Right renal pelvis (tissue), 4 donors: ENCODE results near the gene AKAP8L. TPM values are rescaled to one million over a fixed set of nuclear protein-coding genes. Genes with fewer than 3 reads are reported as not detected.
"Not testable (repeated sequence)": the region's sequence is repeated elsewhere in the genome, so short reads cannot be mapped to it uniquely, and the experiment has no call there.

ENCODE experiments used
- DNase-seq, 4 donors: peaks; one replicate each; pipeline ENCODE4 v3.0.0-alpha.2; 2013; ENCODE audit warnings: low read depth in 4 of 4, low spot score in 3 of 4, missing footprints in 1 of 4
- polyA plus RNA-seq, 4 donors: library from polyadenylated mRNA; unstranded; fragments of 120-200 nt; gene quantifications; one replicate each; pipeline ENCODE4 v1.2.1, GENCODE V29; 2013; ENCODE audit not compliant: insufficient read length in 4 of 4

The AKAP8L gene
- polyA plus RNA-seq, 4 donors, result 99.9 to 109 (median 106) TPM

DNA sequence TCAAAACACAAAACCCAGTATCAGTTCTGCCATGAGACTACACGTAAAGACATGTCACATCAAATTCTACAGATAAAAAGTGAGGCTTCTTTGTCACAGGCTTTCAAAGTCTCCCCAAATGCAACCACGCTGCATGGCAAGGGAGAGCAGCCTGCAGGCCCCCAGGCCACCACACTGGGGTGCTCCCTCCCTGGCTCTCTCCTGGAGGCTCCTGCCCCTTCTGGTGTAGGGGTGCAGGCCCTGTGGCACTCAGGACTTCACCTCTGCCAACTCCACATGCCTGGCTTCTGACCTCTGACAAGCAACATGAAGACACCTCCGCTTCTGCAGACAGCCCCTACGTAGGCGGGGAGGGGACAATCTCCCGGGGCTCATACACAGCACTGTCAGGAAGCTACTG lies 53.5 kb downstream of the AKAP8L start:
- DNase-seq, result no peak

DNA sequence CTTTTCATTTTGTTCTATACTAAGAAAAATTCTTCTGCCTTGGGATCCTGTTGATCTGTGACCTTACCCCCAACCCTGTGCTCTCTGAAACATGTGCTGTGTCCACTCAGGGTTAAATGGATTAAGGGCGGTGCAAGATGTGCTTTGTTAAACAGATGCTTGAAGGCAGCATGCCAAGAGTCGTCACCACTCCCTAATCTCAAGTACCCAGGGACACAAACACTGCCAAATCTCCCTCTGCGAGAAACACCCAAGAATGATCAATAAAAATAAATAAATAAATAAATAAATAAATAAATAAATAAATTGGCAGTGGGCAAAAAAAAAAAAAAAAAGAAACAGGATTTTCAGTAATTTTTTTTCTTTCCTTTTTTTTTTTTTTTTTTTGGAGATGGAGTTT lies 55.0 kb downstream of the AKAP8L start:
- DNase-seq, result not testable (repeated sequence)

DNA sequence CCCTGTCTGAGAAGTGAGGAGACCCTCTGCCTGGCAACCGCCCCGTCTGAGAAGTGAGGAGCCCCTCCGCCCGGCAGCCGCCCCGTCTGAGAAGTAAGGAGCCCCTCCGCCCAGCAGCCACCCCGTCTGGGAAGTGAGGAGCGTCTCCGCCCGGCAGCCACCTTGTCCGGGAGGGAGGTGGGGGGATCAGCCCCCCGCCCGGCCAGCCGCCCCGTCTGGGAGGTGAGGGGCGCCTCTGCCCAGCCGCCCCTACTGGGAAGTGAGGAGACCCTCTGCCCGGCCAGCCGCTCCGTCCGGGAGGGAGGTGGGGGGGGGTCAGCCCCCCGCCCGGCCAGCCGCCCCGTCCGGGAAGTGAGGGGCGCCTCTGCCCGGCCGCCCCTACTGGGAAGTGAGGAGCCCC lies 55.7 kb downstream of the AKAP8L start:
- DNase-seq, result not testable (repeated sequence)

DNA sequence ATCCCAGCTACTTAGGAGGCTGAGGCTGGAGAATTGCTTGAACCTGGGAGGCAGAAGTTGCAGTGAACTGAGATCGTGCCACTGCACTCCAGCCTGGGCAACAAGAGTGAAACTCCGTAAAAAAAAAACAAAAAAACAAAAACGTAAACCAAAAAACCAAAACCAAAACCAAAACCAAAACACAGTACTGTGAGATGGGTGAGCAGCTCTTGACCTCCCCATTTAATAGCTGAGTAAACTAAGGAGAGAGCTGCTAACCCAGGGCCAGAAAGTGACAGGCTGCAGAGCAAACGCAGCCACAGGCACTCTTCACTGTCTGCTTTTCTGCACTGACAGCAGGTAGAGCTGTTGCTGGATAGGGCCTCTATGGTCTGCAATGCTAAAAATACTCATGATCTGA lies 58.8 kb downstream of the AKAP8L start:
- not testable (repeated sequence) for DNase-seq

DNA sequence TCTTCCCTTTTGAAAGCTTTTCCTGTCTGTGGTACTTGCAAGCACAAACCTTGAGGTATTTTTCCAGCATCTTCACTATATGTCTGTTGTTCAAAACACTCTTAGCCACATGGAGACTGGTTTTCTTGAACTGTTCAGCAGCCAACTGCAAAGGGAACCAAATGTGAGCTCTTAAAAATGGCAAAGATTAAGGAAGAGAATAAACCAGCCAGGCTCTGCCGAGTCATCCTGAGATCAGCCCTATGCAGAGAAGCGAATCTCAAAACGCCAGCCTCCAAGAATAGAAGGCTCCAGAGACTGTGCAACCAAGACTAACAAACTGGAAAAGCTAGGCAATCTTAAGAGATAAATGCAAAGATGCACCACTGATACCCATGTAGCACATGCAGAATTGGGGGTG lies 59.9 kb downstream of the AKAP8L start:
- no peak for DNase-seq

DNA sequence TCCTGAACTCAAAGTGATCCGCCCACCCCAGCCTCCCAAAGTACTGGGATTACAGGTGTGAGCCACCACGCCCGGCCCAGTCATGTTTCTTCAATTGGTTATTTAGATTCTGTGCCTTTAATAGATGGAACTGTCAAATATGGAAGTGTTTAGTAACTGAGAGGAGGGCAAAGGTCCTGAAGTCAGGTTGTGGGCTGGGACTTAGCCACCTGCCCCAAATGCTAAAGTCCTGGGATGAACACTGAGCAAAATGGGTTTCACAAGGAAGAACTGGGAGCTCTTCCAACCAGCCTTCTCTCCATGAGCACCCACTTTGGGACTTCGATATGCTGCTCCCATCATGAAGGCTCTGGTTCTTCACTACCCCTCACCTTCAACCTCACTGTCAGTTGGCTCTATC lies 60.9 kb downstream of the AKAP8L start:
- DNase-seq, result no peak

DNA sequence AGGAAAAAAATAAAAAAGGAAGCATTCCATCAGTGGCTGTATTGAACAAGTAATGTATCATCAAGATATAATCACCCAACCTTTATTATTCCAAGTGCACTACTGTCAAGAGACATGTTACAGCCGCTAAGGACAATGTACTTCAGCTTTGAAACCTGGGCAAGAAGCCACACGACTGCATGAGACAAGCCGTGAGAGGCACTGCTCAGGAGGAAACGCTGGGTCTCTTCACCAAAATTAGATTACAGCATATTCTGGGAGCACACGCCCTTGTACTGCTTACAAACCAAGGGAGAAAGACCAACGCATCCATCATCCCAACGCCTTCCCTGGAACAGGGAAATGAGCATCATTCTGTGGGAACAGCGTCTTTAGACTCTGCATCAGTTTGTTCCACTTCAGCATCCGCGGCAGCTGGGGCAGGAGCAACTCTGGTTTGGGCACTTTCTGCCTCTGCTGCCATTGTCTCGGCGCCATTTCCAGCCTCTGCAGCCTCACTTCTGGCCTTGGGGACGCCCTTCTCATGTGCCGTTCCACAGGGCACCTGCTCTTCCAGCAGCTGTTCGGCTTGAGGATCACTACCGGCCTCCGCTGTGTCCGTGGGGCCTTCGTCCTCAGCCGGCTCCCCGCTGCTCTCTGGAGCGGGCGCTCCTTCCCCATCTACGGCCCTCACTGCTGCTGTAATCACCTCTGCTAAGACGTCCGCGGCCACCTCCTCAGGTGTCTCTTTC lies 64.1 kb downstream of the AKAP8L start:
- DNase-seq, result no peak

DNA sequence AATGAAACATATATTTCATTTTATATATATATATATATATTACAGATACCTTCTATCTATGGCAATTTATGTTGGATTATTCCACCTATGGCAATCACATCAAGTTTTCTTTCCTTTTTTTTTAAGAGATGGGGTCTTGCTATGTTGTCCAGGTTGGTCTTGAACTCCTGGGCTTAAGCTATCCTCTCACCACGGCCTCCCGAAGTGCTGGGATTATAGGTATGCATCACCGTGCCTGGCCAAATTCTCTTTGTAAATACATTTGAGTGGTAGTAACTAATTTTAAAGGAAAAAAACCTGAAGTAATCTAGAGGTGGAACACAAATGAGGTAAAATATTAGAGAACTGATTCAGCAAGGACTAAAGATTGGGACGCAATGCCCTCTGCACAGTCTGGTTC lies 64.9 kb downstream of the AKAP8L start:
- no peak for DNase-seq

DNA sequence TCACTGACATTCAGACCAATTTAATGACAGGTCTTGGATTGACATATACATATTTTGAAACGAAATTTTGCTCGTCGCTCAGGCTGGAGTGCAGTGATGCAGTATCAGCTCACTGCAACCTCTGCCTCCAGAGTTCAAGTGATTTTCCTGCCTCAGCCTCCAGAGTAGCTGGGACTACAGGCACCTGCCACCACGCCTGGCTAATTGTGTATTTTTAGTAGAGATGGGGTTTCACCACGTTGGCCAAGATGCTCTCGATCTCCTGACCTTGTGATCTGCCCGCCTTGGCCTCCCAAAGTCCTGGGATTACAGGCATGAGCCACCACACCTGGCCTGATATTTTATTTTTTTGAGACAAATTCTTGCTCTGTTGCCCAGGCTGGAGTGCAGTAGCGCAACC lies 66.3 kb downstream of the AKAP8L start:
- DNase-seq, result not testable (repeated sequence)

DNA sequence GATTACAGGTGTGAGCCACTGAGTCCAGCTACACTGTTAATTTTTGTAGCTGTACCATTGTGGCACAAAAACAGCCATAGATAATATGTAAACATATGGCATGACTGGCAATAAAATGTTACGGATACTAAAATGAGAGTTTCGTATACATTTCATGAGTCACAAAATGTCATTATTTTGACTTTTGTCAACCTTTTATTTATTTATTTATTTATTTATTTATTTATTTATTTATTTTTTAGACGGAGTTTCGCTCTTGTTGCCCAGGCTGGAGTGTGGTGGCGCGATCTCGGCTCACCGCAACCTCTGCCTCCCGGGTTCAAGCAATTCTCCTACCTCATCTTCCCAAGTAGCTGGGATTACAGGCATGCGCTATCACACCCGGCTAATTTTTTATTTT lies 77.5 kb downstream of the AKAP8L start:
- DNase-seq, result not testable (repeated sequence)

DNA sequence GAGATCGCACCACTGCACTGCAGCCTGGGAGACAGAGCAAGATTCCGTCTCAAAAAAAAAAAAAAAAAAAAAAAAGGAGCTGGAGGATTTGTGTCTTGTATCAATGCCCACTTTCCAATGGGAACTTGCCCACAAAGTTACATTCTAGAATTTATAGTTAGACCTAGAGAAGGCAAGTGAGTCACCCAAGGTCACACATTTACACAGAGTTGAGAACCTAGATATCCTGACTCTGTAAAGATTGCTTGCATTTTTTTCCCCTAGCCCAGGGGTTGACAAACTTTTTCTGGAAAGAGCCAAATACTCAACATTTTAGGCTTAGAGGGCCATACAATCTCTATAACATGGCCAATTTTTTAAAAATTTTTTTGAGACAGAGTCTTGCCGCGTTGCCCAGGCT lies 78.7 kb downstream of the AKAP8L start:
- DNase-seq, result no peak

DNA sequence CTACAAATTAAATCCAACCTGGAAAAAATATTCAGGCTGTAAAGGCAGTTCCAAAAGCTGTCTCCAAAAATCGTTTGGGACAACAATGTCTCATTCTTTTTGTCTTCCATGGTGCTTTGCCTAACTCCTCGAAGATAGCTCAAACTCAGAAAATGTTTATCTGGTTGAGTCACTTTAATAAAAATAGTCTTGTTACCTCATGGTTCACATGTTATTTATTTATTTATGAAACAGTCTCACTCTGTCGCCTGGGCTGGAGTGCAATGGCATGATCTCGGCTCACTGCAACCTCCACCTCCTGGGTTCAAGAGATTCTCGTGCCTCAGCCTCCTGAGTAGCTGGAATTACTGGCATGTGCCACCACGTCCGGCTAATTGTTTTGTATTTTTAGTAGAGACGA lies 81.6 kb downstream of the AKAP8L start:
- DNase-seq, result no peak

DNA sequence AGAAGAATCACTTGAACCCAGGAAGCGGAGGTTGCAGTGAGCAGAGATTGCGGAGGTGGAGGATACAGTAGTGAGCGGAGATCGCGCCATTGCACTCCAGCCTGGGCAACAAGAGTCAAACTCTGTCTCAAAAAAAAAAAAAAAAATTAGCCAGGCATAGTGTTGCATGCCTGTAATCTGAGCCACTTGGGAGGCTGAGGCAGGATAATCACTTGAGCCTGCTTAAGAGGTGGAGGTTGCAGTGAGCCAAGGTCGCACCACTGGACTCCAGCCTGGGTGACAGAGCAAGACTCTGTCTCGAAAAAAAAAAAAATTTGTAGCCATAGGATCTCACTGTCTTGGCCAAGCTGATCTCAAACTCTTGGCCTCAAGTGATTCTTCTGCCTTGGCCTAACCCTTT lies 82.8 kb downstream of the AKAP8L start:
- not testable (repeated sequence) for DNase-seq

DNA sequence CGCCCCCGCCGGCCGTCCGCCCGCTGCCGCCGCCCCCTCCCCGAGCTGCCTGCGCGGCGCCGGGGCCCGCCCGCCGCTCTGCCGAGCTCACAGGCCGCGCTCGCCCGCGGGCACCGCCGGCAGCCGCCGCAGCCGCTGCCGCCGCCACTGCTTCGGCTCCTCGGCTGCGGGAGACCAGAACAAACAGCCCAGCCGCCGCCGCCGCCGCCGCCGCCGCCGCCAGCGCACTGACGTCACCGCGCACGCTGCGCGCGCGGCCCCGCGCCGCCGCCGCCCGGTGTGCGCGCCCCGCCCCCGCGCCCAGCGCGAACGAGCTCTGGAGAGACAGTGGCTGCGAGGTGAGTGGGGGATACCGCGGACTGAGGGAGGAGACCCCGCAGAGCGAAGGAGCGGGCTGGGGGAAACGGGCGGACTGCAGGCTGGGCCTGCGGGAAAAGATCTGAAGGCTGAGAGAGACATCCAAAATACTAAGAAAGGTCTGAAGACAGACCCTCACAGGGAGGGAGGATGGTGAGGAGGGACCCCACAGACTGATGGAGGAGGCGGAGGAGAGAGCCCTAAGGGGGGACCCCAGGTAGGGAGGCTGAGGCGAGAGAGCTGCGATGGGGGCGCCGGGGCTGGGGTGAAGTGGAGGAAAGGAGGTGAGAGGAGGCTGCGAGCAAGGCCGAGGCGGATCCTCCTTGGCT lies 86.3 kb downstream of the AKAP8L start, which contains the start of gene BRD4:
Gene BRD4, minus strand, starts transcription at position 229 of the 686 bp plus-strand sequence. CDS start 59,440 bp downstream, outside the sequence.
- peak in 2 of 4 donors; percentile 39 to 42 for DNase-seq

DNA sequence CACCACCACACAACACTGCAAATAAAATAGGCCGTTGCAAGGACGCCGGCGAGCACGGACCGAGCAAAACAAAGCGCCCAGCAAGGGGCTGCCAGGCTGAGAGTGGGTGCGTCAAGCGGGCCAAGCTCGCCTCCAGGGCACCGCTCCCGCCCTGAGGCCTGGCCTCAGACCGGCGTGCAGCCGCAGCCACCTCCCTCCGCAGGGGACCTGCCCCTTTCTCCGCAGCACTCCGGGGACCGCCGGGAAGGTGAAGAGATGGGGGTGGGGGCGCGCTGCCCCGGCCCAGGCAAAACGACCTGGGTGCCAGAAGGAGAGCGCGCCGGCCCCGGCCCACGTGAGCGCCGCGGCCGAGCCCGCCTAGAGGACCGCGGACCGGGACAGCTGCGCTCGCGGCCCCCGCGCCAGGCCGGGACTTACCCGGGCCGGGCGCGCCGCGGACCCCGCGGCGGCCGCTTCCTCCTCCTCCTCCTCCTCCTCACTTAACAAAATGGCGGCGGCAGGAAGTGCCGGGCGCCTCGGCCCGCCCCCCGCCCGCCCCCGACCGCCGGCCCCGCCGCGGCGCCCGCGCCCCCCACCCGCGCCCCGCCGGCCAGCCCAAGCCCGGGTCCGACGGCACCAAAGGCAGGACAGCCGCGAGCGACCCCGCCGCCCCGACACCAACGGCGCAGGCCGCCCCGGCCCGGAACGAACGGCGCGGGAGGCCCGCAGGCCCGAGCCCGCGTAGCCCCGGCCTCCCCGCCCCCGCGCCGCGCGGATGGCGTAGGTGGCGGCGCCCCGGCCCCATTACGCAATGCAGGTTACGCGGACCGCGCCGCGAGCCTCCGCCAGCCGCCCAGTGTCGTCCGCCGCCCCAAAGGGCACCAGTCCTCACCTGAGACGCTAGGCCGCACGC lies 87.1 kb downstream of the AKAP8L start:
- DNase-seq, result no peak

DNA sequence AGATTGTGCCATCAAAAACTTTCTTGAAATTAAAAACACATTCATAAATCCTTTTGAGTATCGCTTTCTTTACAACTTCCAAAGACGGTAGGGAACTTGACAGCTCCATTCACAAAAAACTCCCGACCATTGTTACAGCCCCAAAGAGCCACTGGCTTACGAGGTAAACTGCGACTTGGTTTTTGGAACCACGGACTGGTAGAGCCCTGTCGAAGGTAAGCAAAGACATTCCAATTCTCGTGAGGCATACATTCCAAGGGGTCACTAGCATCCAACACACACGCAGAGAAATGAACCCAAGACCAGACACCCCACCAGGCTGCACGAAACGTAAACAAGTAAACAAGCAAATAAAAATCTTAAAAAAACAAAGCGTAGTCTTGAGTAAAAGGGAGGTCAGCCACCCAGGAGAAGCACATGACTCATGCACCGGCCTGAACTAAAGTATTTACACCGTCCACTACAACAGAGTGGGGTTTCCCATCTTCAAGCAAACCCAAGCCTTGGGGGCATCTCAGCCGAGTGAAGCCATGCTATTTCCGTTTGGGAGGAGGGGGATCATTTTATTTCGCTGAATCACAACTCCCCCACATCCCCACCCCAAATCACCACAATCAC lies 87.9 kb downstream of the AKAP8L start:
- no peak for DNase-seq

Other genes starting within 250 kb of the AKAP8L start
- 100 to 1,000 TPM in 2 of 4 donors, 10 to 100 TPM in 2; 92.8 to 131 (median 98.9) TPM for gene NOTCH3, start 218.0 kb downstream of the AKAP8L start, polyA plus RNA-seq
- gene EPHX3, start 186.5 kb downstream of the AKAP8L start, polyA plus RNA-seq, result 1 to 10 TPM; 4.1 to 6.6 (median 5.3) TPM
- 10 to 100 TPM; 48.5 to 60.5 (median 49.2) TPM for gene BRD4, start 86.4 kb downstream of the AKAP8L start, polyA plus RNA-seq
- gene AKAP8, start 39.2 kb downstream of the AKAP8L start, polyA plus RNA-seq, result 10 to 100 TPM; 25.5 to 30.5 (median 28.7) TPM
- 10 to 100 TPM; 31.2 to 43.2 (median 31.8) TPM for gene WIZ, start 31.0 kb upstream of the AKAP8L start, polyA plus RNA-seq
- gene RASAL3, start 45.6 kb upstream of the AKAP8L start, polyA plus RNA-seq, result 1 to 10 TPM in 1 of 4 donors, under 1 TPM in 3; 0.50 to 1.4 (median 0.86) TPM
- gene PGLYRP2, start 60.5 kb upstream of the AKAP8L start, polyA plus RNA-seq, result under 1 TPM in 1 of 4 donors, not detected in 3; 0.10 TPM
- gene CYP4F22, start 89.5 kb upstream of the AKAP8L start, polyA plus RNA-seq, result 1 to 10 TPM in 1 of 4 donors, under 1 TPM in 2, not detected in 1; 0.19 to 1.1 (median 0.66) TPM
- gene CYP4F8, start 196.2 kb upstream of the AKAP8L start, polyA plus RNA-seq, result under 1 TPM in 1 of 4 donors, not detected in 3; 0.01 TPM
- gene CYP4F3, start 221.9 kb upstream of the AKAP8L start, polyA plus RNA-seq, result under 1 TPM; 0.19 to 0.81 (median 0.33) TPM